Measurements from ENCODE around the gene MAP3K12.
A peak's percentile ranks its signal among the peaks of the same experiment; 100 is the strongest.
"Not testable (repeated sequence)": the region's sequence is repeated elsewhere in the genome, so short reads cannot be mapped to it uniquely, and the experiment has no call there.

MAP3K12 gene

GRCh38 chr12:53484686-53485575, 14.3 kb downstream of the MAP3K12 start:
- no peak for DNase-seq (ENCODE audit: low read depth, low spot score)

GRCh38 chr12:53483979-53484377, 15.3 kb downstream of the MAP3K12 start:
- no peak for TF ChIP-seq CTCF (IDR thresholded peaks at IDR 0.05; ENCODE audit: low read depth, low read length)
- no peak for DNase-seq (ENCODE audit: low read depth, low spot score)
- in situ Hi-C loops (cut with HindIII; ENCODE audit: low sequenced_read_pairs), result no loop called here
- no peak overlapping the region for H3K4me3 ChIP-seq (ENCODE audit: low read depth, low read length)

More at GRCh38 chr12:53484686-53485575, 14.3 kb downstream of the MAP3K12 start:
- no peak overlapping the region for H3K4me3 ChIP-seq (ENCODE audit: low read depth, low read length)
- TF ChIP-seq CTCF (IDR thresholded peaks at IDR 0.05; ENCODE audit: low read depth, low read length), result no peak
- in situ Hi-C loops (cut with HindIII; ENCODE audit: low sequenced_read_pairs), result no loop called here

GRCh38 chr12:53483225-53483978, 15.9 kb downstream of the MAP3K12 start:
- TF ChIP-seq CTCF (IDR thresholded peaks at IDR 0.05; ENCODE audit: low read depth, low read length), result no peak
- no peak overlapping the region for H3K4me3 ChIP-seq (ENCODE audit: low read depth, low read length)
- in situ Hi-C loops (cut with HindIII; ENCODE audit: low sequenced_read_pairs), result no loop called here
- no peak for DNase-seq (ENCODE audit: low read depth, low spot score)

- no peak for TF ChIP-seq CTCF (IDR thresholded peaks at IDR 0.05; ENCODE audit: low read depth, low read length)
- in situ Hi-C loops (cut with HindIII; ENCODE audit: low sequenced_read_pairs), result no loop called here
- DNase-seq (ENCODE audit: low read depth, low spot score), result no peak
- no peak overlapping the region for H3K4me3 ChIP-seq (ENCODE audit: low read depth, low read length)
Observed at GRCh38 chr12:53482626-53483168, 16.6 kb downstream of the MAP3K12 start.

GRCh38 chr12:53481939-53482586, 17.2 kb downstream of the MAP3K12 start:
- TF ChIP-seq CTCF (IDR thresholded peaks at IDR 0.05; ENCODE audit: low read depth, low read length), result peak; percentile 24
- in situ Hi-C loops (cut with HindIII; ENCODE audit: low sequenced_read_pairs), result no loop called here

GRCh38 chr12:53481458-53481857, 17.8 kb downstream of the MAP3K12 start:
- in situ Hi-C loops (cut with HindIII; ENCODE audit: low sequenced_read_pairs), result not testable (repeated sequence)
- DNase-seq (ENCODE audit: low read depth, low spot score), result peak; percentile 53

More at GRCh38 chr12:53481939-53482586, 17.2 kb downstream of the MAP3K12 start:
- H3K4me3 ChIP-seq (ENCODE audit: low read depth, low read length), result no peak overlapping the region
- no peak for DNase-seq (ENCODE audit: low read depth, low spot score)

More at GRCh38 chr12:53481458-53481857, 17.8 kb downstream of the MAP3K12 start:
- not testable (repeated sequence) for H3K4me3 ChIP-seq (ENCODE audit: low read depth, low read length)
